PC-3 (cell line): ENCODE results near the gene RAPGEF4. TPM values are rescaled to one million over a fixed set of nuclear protein-coding genes. Genes with fewer than 3 reads are reported as not detected.

Source experiments
- ATAC-seq: fragments of 200-7000 bp; cut with Tn5 transposase; 2 replicates; pipeline ENCODE4 v1.9.1; 2020; ENCODE audit warnings: mild to moderate bottlenecking, moderate library complexity
- BruUV-seq: library from RNA; stranded (reverse); fragments of 400-500 nt; replicated peaks from 2 replicates; lab custom pipeline; 2021; lab: Mats Ljungman, UMichigan
- CTCF ChIA-PET: fragments of 300-600 bp; sonication (Branson Sonifier 250); formaldehyde crosslinking; loops from one replicate; lab custom pipeline; 2022; ENCODE audit warnings: antibody characterized with exemption; lab: Charles Lee
- POLR2A ChIA-PET: fragments of 300-600 bp; sonication (Branson Sonifier 250); formaldehyde crosslinking; loops from one replicate; lab custom pipeline; 2022; ENCODE audit warnings: antibody characterized with exemption; ENCODE audit not compliant: unreplicated experiment; lab: Charles Lee
- DNase-seq: peaks from one replicate; pipeline ENCODE4 v3.0.0-alpha.2; 2015
- H2AFZ ChIP-seq: fragments of 300-600 bp; sonication (generic); 2 replicates; pipeline ENCODE4 v1.6.0; 2016; ENCODE audit warnings: antibody characterized with exemption, low read length
- H3F3A ChIP-seq: fragments of 300-600 bp; sonication (generic); one replicate; pipeline ENCODE4 v1.6.0; 2017; ENCODE audit warnings: antibody characterized with exemption, low read length, control low read depth, mild to moderate bottlenecking; ENCODE audit not compliant: unreplicated experiment
- H3K27ac ChIP-seq: fragments of 300-600 bp; sonication (generic); 2 replicates; pipeline ENCODE4 v1.5.1; 2016; ENCODE audit warnings: mild to moderate bottlenecking, low read length
- H3K27me3 ChIP-seq: fragments of 300-600 bp; sonication (generic); 2 replicates; pipeline ENCODE4 v1.6.1; 2016; ENCODE audit warnings: low read length, mixed read lengths
- H3K36me3 ChIP-seq: fragments of 300-600 bp; sonication (generic); 2 replicates; pipeline ENCODE4 v1.6.1; 2016; ENCODE audit warnings: low read depth, mixed run types, low read length, mixed read lengths
- H3K4me1 ChIP-seq: fragments of 300-600 bp; sonication (generic); 2 replicates; pipeline ENCODE4 v1.5.1; 2016; ENCODE audit warnings: low read length; ENCODE audit not compliant: insufficient read depth
- H3K4me2 ChIP-seq: fragments of 300-600 bp; sonication (generic); 2 replicates; pipeline ENCODE4 v1.6.0; 2016; ENCODE audit warnings: low read length
- H3K4me3 ChIP-seq: fragments of 300-600 bp; sonication (generic); 2 replicates; pipeline ENCODE4 v1.5.1; 2016; ENCODE audit warnings: mild to moderate bottlenecking, low read length, mixed read lengths
- H3K79me2 ChIP-seq: fragments of 300-600 bp; sonication (generic); 2 replicates; pipeline ENCODE4 v1.6.1; 2017; ENCODE audit warnings: low read length, mixed read lengths
- H3K9ac ChIP-seq: fragments of 300-600 bp; sonication (generic); 2 replicates; pipeline ENCODE4 v1.6.0; 2016; ENCODE audit warnings: mild to moderate bottlenecking, low read length
- H3K9me2 ChIP-seq: fragments of 300-600 bp; sonication (generic); replicated peaks from 2 replicates; pipeline ENCODE4 v1.6.1; 2016; ENCODE audit warnings: mixed run types, low read length, mixed read lengths
- H3K9me3 ChIP-seq: fragments of 300-600 bp; sonication (generic); 2 replicates; pipeline ENCODE4 v1.6.1; 2016; ENCODE audit warnings: low read length, mixed read lengths
- H4K20me1 ChIP-seq: fragments of 300-600 bp; sonication (generic); 2 replicates; pipeline ENCODE4 v1.6.1; 2016; ENCODE audit warnings: low read length, mixed read lengths
- CTCF ChIP-seq: fragments of 300-600 bp; sonication (generic); conservative IDR thresholded peaks from 2 replicates; pipeline ENCODE4 v1.5.1; 2017; ENCODE audit warnings: antibody characterized with exemption, low read depth, mild to moderate bottlenecking, low read length
- EZH2 ChIP-seq: fragments of 300-600 bp; sonication (generic); IDR thresholded peaks from one replicate; pipeline ENCODE4 v1.6.1; 2017; ENCODE audit warnings: antibody characterized with exemption, mild to moderate bottlenecking, low read length; ENCODE audit not compliant: unreplicated experiment
- EZH2phosphoT487 ChIP-seq: fragments of 300-600 bp; sonication (generic); IDR thresholded peaks from 2 replicates; pipeline ENCODE4 v1.6.1; 2018; ENCODE audit warnings: mild to moderate bottlenecking, antibody characterized with exemption, low read length, borderline replicate concordance
- intact Hi-C: fragments of 100-400 bp; cut with micrococcal nuclease; formaldehyde crosslinking; loops from 2 replicates; pipeline ENCODE4 v1.9.0; 2023
- total RNA-seq: library from RNA; depleted of rRNA; stranded (reverse); fragments of >200 nt; gene quantifications from 2 replicates; pipeline ENCODE4 v1.2.3, GENCODE V29; 2014

The RAPGEF4 gene
- total RNA-seq, 1 experiment from 2014 or later: 0.87 TPM

GRCh38 chr2:172806493-172806892, 70.8 kb downstream of the RAPGEF4 start:
- peak; percentile 70 for DNase-seq
- CTCF ChIA-PET: interaction anchor here (0.6 to 0.7 kb wide), 2 partner anchors 30 to 458 kb away, joined by 3 read pairs; no protein-coding TSS in a partner anchor
- Histone ChIP-seq H4K20me1 (no peaks in the 10 kb centered on the region), H3K4me1 (no peaks in the 10 kb centered on the region), H3K9me3 (no peaks in the 10 kb centered on the region; the same call in 1 of the 2 replicates), H3K36me3 (no peaks in the 10 kb centered on the region), H3K27ac (no peak overlapping the region), H3K9ac (no peak overlapping the region), H3K27me3 (no peaks in the 10 kb centered on the region), H3K9me2 (no peaks in the 10 kb centered on the region), H3K4me3 (no peak overlapping the region), H3K79me2 (no peaks in the 10 kb centered on the region), H2AFZ (peak overlapping the region; percentile 58), H3K4me2 (no peak overlapping the region), H3F3A (no peaks in the 10 kb centered on the region)
- BruUV-seq: no TSS peak
- ATAC-seq: peak; percentile 64; the same call in 1 of the 2 replicates
- TF ChIP-seq EZH2phosphoT487: no peak
- no peak for TF ChIP-seq EZH2
- peak; percentile 93 for TF ChIP-seq CTCF
- intact Hi-C loops: loop anchor here (1.0 to 5.0 kb wide), 3 partner anchors 125 to 591 kb away; no protein-coding TSS in a partner anchor
- POLR2A ChIA-PET: no interaction called here

GRCh38 chr2:172806996-172807395, 71.4 kb downstream of the RAPGEF4 start:
- Histone ChIP-seq H3K4me2 (no peak overlapping the region), H3K36me3 (no peaks in the 10 kb centered on the region), H3K79me2 (no peaks in the 10 kb centered on the region), H3K4me1 (no peaks in the 10 kb centered on the region), H3K9me3 (no peaks in the 10 kb centered on the region; the same call in 1 of the 2 replicates), H3K27ac (no peak overlapping the region), H3K9me2 (no peaks in the 10 kb centered on the region), H3K9ac (no peak overlapping the region), H3K4me3 (no peak overlapping the region), H3F3A (no peaks in the 10 kb centered on the region), H2AFZ (peak overlapping the region; percentile 58), H4K20me1 (no peaks in the 10 kb centered on the region), H3K27me3 (no peaks in the 10 kb centered on the region)
- no peak for TF ChIP-seq EZH2
- no peak for TF ChIP-seq CTCF
- no peak for TF ChIP-seq EZH2phosphoT487
- intact Hi-C loops: loop anchor here (1.0 to 5.0 kb wide), 3 partner anchors 124 to 590 kb away; no protein-coding TSS in a partner anchor
- BruUV-seq: no TSS peak
- ATAC-seq: no peak
- CTCF ChIA-PET: interaction anchor here (0.6 kb wide), 1 partner anchor 29 kb away, joined by 3 read pairs; no protein-coding TSS in a partner anchor
- POLR2A ChIA-PET: no interaction called here
- no peak for DNase-seq

- Histone ChIP-seq H3F3A (no peaks in the 10 kb centered on the region), H4K20me1 (no peaks in the 10 kb centered on the region), H3K27ac (no peak overlapping the region), H3K9me3 (no peaks in the 10 kb centered on the region), H3K27me3 (no peaks in the 10 kb centered on the region), H3K4me3 (no peak overlapping the region), H3K36me3 (no peaks in the 10 kb centered on the region), H3K79me2 (no peaks in the 10 kb centered on the region), H3K9me2 (no peaks in the 10 kb centered on the region), H2AFZ (no peak overlapping the region), H3K4me1 (no peaks in the 10 kb centered on the region), H3K4me2 (no peak overlapping the region), H3K9ac (no peak overlapping the region)
- no TSS peak for BruUV-seq
- intact Hi-C loops: loop anchor here (5.0 kb wide), 1 partner anchor 589 kb away; no protein-coding TSS in a partner anchor
- POLR2A ChIA-PET: no interaction called here
- ATAC-seq: no peak
- no peak for DNase-seq
- CTCF ChIA-PET: interaction anchor here (0.5 kb wide), 1 partner anchor 18 kb away, joined by 3 read pairs; no protein-coding TSS in a partner anchor
- TF ChIP-seq CTCF (no peak), EZH2 (no peak), EZH2phosphoT487 (no peak)
Measured at GRCh38 chr2:172808156-172808555, 72.5 kb downstream of the RAPGEF4 start.
